K562 (cell line): ENCODE data around the gene ESAM. TPM values are rescaled to one million over a fixed set of nuclear protein-coding genes. Genes with fewer than 3 reads are reported as not detected.

ENCODE experiments used
- ATAC-seq: fragments of 200-7000 bp; cut with Tn5 transposase; 3 replicates; pipeline ENCODE4 v1.9.1; 2020; ENCODE audit warnings: moderate library complexity
- BruUV-seq: library from RNA; stranded (reverse); fragments of 400-500 nt; replicated peaks from 2 replicates; lab custom pipeline; 2021; lab: Mats Ljungman, UMichigan
- CTCF ChIA-PET: fragments of 300-600 bp; formaldehyde crosslinking; extraction: SDS; loops from one replicate; lab custom pipeline; 2021; ENCODE audit warnings: low intra/inter-chr PET ratio; lab: Yijun Ruan, JAX
- POLR2A ChIA-PET: fragments of 300-600, 350-650 bp; sonication (Branson Sonifier 250); formaldehyde crosslinking; extraction: SDS; loops from one replicate; lab custom pipeline; 2021; ENCODE audit warnings: antibody characterized with exemption, inconsistent platforms; lab: Yijun Ruan, JAX
- DNase-seq, 4 experiments: peaks; one replicate each; pipeline versions ENCODE4 v3.0.0 to v3.0.0-alpha.2; 2011 to 2018; ENCODE audit warnings: low spot score in 3 of 4, mixed read lengths in 3 of 4; ENCODE audit errors: extremely low read depth in 1 of 4
- FAIRE-seq: peaks from 2 replicates; lab custom pipeline; 2011; peaks lifted over from hg19 to GRCh38; lab: Jason Lieb, UNC
- H2AFZ ChIP-seq: 2 replicates; pipeline ENCODE4 v1.6.0; 2011; ENCODE audit warnings: low read depth, low read length, control low read depth, inconsistent platforms
- H3K27ac ChIP-seq: fragments of 200-600 bp; 3 replicates; pipeline ENCODE4 v1.8.0; 2011; ENCODE audit warnings: low read depth, mild to moderate bottlenecking, control low read depth, inconsistent platforms, low read length, moderate library complexity, mixed read lengths; ENCODE audit errors: extremely low read depth
- H3K27me3 ChIP-seq, 2 experiments: fragments of 300-600 bp in 1 of 2; 2 replicates in 1 of 2; 3 replicates in 1 of 2; pipeline versions ENCODE4 v1.6.0 to v1.8.0; 2011; ENCODE audit warnings: inconsistent platforms in 2 of 2, low read length in 2 of 2, mild to moderate bottlenecking in 1 of 2, mixed read lengths in 1 of 2, moderate library complexity in 1 of 2; ENCODE audit not compliant: control insufficient read depth in 2 of 2, insufficient read depth in 2 of 2
- H3K36me3 ChIP-seq: fragments of 300-600 bp; 3 replicates; pipeline ENCODE4 v1.8.0; 2011; ENCODE audit warnings: mild to moderate bottlenecking, low read length, inconsistent platforms; ENCODE audit not compliant: control insufficient read depth, insufficient read depth
- H3K4me1 ChIP-seq, 2 experiments: fragments of 200-600 bp in 1 of 2; replicated peaks in 1 of 2; 2 replicates in 1 of 2; 3 replicates in 1 of 2; pipeline versions ENCODE4 v1.5.1 to v1.8.0; 2011; ENCODE audit warnings: inconsistent platforms in 2 of 2, low read length in 2 of 2, mild to moderate bottlenecking in 1 of 2, mixed read lengths in 1 of 2, moderate library complexity in 1 of 2; ENCODE audit not compliant: control insufficient read depth in 2 of 2, insufficient read depth in 2 of 2
- H3K4me2 ChIP-seq: 2 replicates; pipeline ENCODE4 v1.6.1; 2011; ENCODE audit warnings: low read length, control low read depth, inconsistent platforms, mixed read lengths; ENCODE audit not compliant: insufficient read depth
- H3K4me3 ChIP-seq: fragments of 200-600 bp; sonication (generic), shearing (Covaris generic); 2 replicates; pipeline ENCODE4 v1.5.1; 2016; ENCODE audit warnings: control low read depth, inconsistent platforms
- H3K79me2 ChIP-seq: fragments of 200-600 bp; 3 replicates; pipeline ENCODE4 v1.8.0; 2011; ENCODE audit warnings: low read length, inconsistent platforms; ENCODE audit not compliant: control insufficient read depth, insufficient read depth
- H3K9ac ChIP-seq, 2 experiments: 2 replicates each; pipeline versions ENCODE4 v1.6.0 to v1.6.1; 2011; ENCODE audit warnings: low read depth in 2 of 2, low read length in 2 of 2, control low read depth in 1 of 2, inconsistent platforms in 1 of 2, mild to moderate bottlenecking in 1 of 2, mixed read lengths in 1 of 2; ENCODE audit not compliant: insufficient read depth in 1 of 2
- H3K9me1 ChIP-seq: one replicate; pipeline ENCODE4 v1.6.0; 2011; ENCODE audit warnings: inconsistent platforms, mild to moderate bottlenecking, low read length, moderate library complexity; ENCODE audit not compliant: control insufficient read depth, insufficient read depth
- H3K9me3 ChIP-seq: replicated peaks from 2 replicates; pipeline ENCODE4 v1.5.1; 2011; ENCODE audit warnings: low read depth, low read length, inconsistent platforms; ENCODE audit not compliant: control insufficient read depth, insufficient read depth
- H4K20me1 ChIP-seq: replicated peaks from 2 replicates; pipeline ENCODE4 v1.6.1; 2011; ENCODE audit warnings: low read length, inconsistent platforms, mixed read lengths; ENCODE audit not compliant: control insufficient read depth, insufficient read depth
- CXXC5 ChIP-seq: fragments of 250-450 bp; sonication (Bioruptor Pico); IDR thresholded peaks from 2 replicates; pipeline ENCODE4 v1.8.0; 2022; ENCODE audit warnings: inconsistent platforms, mild to moderate bottlenecking, moderate library complexity
- DPF2 ChIP-seq: fragments of 450-650 bp; IDR thresholded peaks from 2 replicates; pipeline ENCODE4 v1.6.1; 2016
- GATAD2B ChIP-seq: fragments of 450-650 bp; IDR thresholded peaks from 2 replicates; pipeline ENCODE4 v1.6.1; 2017; ENCODE audit warnings: mild to moderate bottlenecking, borderline replicate concordance
- GTF2A2 ChIP-seq: IDR thresholded peaks from 2 replicates; pipeline ENCODE4 v1.6.1; 2016; ENCODE audit warnings: mild to moderate bottlenecking, missing genetic modification characterization, missing compliant biosample characterization
- HINFP ChIP-seq: fragments of 450-650 bp; conservative IDR thresholded peaks from 2 replicates; pipeline ENCODE4 v1.6.1; 2016; ENCODE audit warnings: missing genetic modification characterization, low read depth, mild to moderate bottlenecking, control low read depth, missing compliant biosample characterization
- HMGN3 ChIP-seq: IDR thresholded peaks from 2 replicates; pipeline ENCODE4 v1.6.1; 2011; ENCODE audit warnings: borderline replicate concordance, low read depth, mild to moderate bottlenecking, mixed read lengths, low read length; ENCODE audit not compliant: insufficient read length; ENCODE audit errors: extremely low read depth
- HNRNPLL ChIP-seq: fragments of 200-400 bp; formaldehyde crosslinking; IDR thresholded peaks from 2 replicates; pipeline ENCODE4 v1.6.1; 2017; ENCODE audit warnings: low read length, low read depth, mild to moderate bottlenecking; ENCODE audit not compliant: poor library complexity, severe bottlenecking
- KLF10 ChIP-seq: fragments of 250-450 bp; sonication (Bioruptor Pico); IDR thresholded peaks from 2 replicates; pipeline ENCODE4 v1.6.1; 2021; ENCODE audit warnings: matching md5 sums
- MCM7 ChIP-seq, 2 experiments: fragments of 450-650 bp; IDR thresholded peaks; 2 replicates each; pipeline ENCODE4 v1.6.1; 2016 to 2018
- MEF2D ChIP-seq: conservative IDR thresholded peaks from 2 replicates; pipeline ENCODE4 v1.6.1; 2016; ENCODE audit warnings: low read depth, missing genetic modification characterization, missing compliant biosample characterization
- NFE2 ChIP-seq: IDR thresholded peaks from 2 replicates; pipeline ENCODE4 v1.6.1; 2014; ENCODE audit warnings: antibody characterized with exemption, low read depth
- NFRKB ChIP-seq: fragments of 450-650 bp; IDR thresholded peaks from 2 replicates; pipeline ENCODE4 v1.6.1; 2016; ENCODE audit warnings: low read depth
- NRF1 ChIP-seq, 2 experiments: fragments of 450-650 bp; IDR thresholded peaks in 1 of 2; conservative IDR thresholded peaks in 1 of 2; 2 replicates each; pipeline ENCODE4 v1.6.1; 2014; ENCODE audit warnings: mild to moderate bottlenecking in 2 of 2
- POLR2A ChIP-seq: fragments of 450-650 bp; conservative IDR thresholded peaks from 2 replicates; pipeline ENCODE4 v1.6.1; 2016
- POLR2G ChIP-seq: fragments of 200-400 bp; formaldehyde crosslinking; IDR thresholded peaks from 2 replicates; pipeline ENCODE4 v1.6.1; 2017; ENCODE audit warnings: low read depth, mild to moderate bottlenecking, antibody characterized with exemption, low read length, moderate library complexity
- RAD51 ChIP-seq: fragments of 450-650 bp; IDR thresholded peaks from 2 replicates; pipeline ENCODE4 v1.7.1; 2016; ENCODE audit warnings: low read depth, mild to moderate bottlenecking, borderline replicate concordance
- RB1 ChIP-seq: fragments of 450-650 bp; IDR thresholded peaks from 2 replicates; pipeline ENCODE4 v1.6.1; 2017; ENCODE audit warnings: low read depth, mild to moderate bottlenecking
- TAF1 ChIP-seq: IDR thresholded peaks from 2 replicates; pipeline ENCODE4 v1.6.1; 2011; ENCODE audit warnings: mild to moderate bottlenecking, low read length, moderate library complexity; ENCODE audit not compliant: insufficient read depth, control insufficient read depth, severe bottlenecking; ENCODE audit errors: extremely low read depth
- TCF3 ChIP-seq: sonication (generic); formaldehyde crosslinking; IDR thresholded peaks from 2 replicates; pipeline ENCODE4 v1.4.0; 2020; ENCODE audit warnings: mild to moderate bottlenecking, missing genetic modification reagents
- TOE1 ChIP-seq, 2 experiments: fragments of 450-650 bp in 1 of 2; sonication (generic) in 1 of 2; formaldehyde crosslinking in 1 of 2; IDR thresholded peaks; 2 replicates each; pipeline versions ENCODE4 v1.7.1 to v1.8.0; 2016 to 2022; ENCODE audit warnings: borderline replicate concordance in 2 of 2, mild to moderate bottlenecking in 2 of 2, antibody characterized with exemption in 1 of 2, inconsistent platforms in 1 of 2, low read depth in 1 of 2, missing genetic modification reagents in 1 of 2, moderate library complexity in 1 of 2
- ZBTB7A ChIP-seq: IDR thresholded peaks from 2 replicates; pipeline ENCODE4 v1.6.1; 2011; ENCODE audit warnings: low read depth, mild to moderate bottlenecking, low read length, moderate library complexity, borderline replicate concordance; ENCODE audit not compliant: control insufficient read depth
- ZNF217 ChIP-seq: sonication (generic); formaldehyde crosslinking; IDR thresholded peaks from 2 replicates; pipeline ENCODE4 v1.8.0; 2022; ENCODE audit warnings: mild to moderate bottlenecking, missing genetic modification reagents
- ZNF561 ChIP-seq: fragments of 450-650 bp; formaldehyde crosslinking; conservative IDR thresholded peaks from 2 replicates; pipeline ENCODE4 v1.4.0; 2020; ENCODE audit warnings: mild to moderate bottlenecking, moderate library complexity
- WGBS: fragments of 100-300 bp; shearing (Covaris generic); methylation state at CpG from one replicate; pipeline ENCODE4 v1.1.6; 2016; ENCODE audit warnings: low coverage, mixed read lengths; ENCODE audit not compliant: insufficient coverage; ENCODE audit errors: missing lambda C conversion rate; 5-methylcytosine and 5-hydroxymethylcytosine counted together
- in situ Hi-C: fragments of 300-500 bp; cut with MboI; formaldehyde crosslinking; loops from 4 replicates; pipeline ENCODE4 v1.15.0; 2018; ENCODE audit warnings: inconsistent platforms, mixed read lengths
- intact Hi-C: fragments of 100-400 bp; cut with micrococcal nuclease; formaldehyde crosslinking; loops from 2 replicates; pipeline ENCODE4 v1.14.2; 2022
- polyA plus RNA-seq, 8 experiments: library from polyadenylated mRNA; depleted of rRNA in 4 of 8; stranded (reverse) in 5 of 8; unstranded in 3 of 8; fragments of >200 nt; fragmentation: Nextera tagmentation in 2 of 8; fragmentation: Illumina TruSeq in 1 of 8; extraction: Ambion mirVana in 2 of 8; extraction: Trizol in 1 of 8; gene quantifications; 2 replicates each; pipeline versions ENCODE4 v1.2.1 to v1.2.3, GENCODE V29; 2011 to 2014; ENCODE audit warnings: inconsistent platforms in 1 of 8, missing spikeins in 1 of 8
- total RNA-seq, 7 experiments: library from RNA; depleted of rRNA in 6 of 7; stranded (reverse); fragments of >200 nt in 6 of 7; fragmentation: Illumina TruSeq in 2 of 7; extraction: Trizol in 2 of 7; gene quantifications; 2 replicates each; pipeline versions ENCODE4 v1.2.1 to v1.2.3, GENCODE V29; 2011 to 2021; ENCODE audit warnings: low replicate concordance in 1 of 7

Gene ESAM
- total and polyA plus RNA-seq, 9 of the 15 experiments (the other 6 are each of a cell fraction or from before 2014, with no cell fraction given), result 0.06 to 1.5 (median 0.22) TPM

- TF ChIP-seq MCM7 (IDR thresholded peaks at IDR 0.05), result no peak
- TF ChIP-seq TCF3 (CRISPR knock-in tag), result no peak
- TF ChIP-seq ZBTB7A, result peak; percentile 86
- TF ChIP-seq CXXC5 (CRISPR knock-in tag), result peak; percentile 17; the same call in 1 of the 2 replicates
- peak; percentile 37 for TF ChIP-seq HNRNPLL
- peak; percentile 64 for TF ChIP-seq POLR2G
- TF ChIP-seq ZNF561, result no peak
- TF ChIP-seq MEF2D, result no peak
- TF ChIP-seq TAF1, result no peak
- TF ChIP-seq NRF1 (conservative IDR thresholded peaks at IDR 0.05 in 1 of 2, IDR thresholded peaks at IDR 0.05 in 1 of 2), result peak; percentile 85 to 87
- TF ChIP-seq RB1, result 0 out of 2 replicates have a peak, but pooled peaks have one; percentile 31
- TF ChIP-seq NFRKB, result no peak
These were observed at the start of gene ESAM (continued) for GRCh38 chr11:124762105-124762623.

DNA sequence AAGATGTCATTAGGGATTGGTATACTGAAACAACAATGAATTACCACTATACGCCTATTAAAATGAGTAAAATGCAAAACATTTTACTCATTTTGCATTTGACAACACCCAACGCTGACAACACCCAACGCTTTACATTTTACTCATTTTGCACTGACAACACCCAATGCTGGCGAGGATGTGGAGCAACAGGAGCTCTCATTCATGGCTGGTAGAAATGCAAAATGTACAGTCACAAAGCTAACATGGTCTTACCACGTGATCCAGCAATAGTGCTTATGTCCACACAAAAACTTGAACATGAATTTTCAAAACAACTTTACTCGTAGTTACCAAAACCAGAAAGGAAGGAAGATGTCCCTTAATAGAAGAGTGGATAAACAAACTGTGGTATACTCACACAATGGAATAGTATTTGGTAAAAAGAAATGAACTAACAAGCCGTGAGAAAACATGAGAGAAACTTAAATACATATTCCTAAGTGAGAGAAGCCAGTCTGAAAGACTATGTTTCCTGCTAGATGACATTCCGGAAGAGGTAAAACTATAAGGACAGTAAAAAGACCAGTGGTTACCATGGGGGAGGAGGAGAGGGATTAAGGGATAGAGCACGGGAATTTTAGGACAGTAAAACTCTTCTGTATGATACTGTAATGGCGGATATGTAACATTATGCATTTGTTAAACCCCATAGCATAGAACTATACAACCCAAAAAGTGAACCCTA, 49.5 kb upstream of the ESAM start:
- POLR2A ChIA-PET, result no interaction called here
- H3K79me2 ChIP-seq, result no peaks in the 10 kb centered on the region
- no TSS peak for BruUV-seq
- no peaks in the 10 kb centered on the region for H3K9me1 ChIP-seq
- FAIRE-seq (no peak), DNase-seq (no peak), ATAC-seq (no peak)
- no peak overlapping the region for H3K4me3 ChIP-seq
- H3K4me2 ChIP-seq, result no peak overlapping the region
- in situ Hi-C loops, result no loop called here
- no peaks in the 10 kb centered on the region for H3K36me3 ChIP-seq
- H3K4me1 ChIP-seq, result peaks cover 0 to 2% of the 10 kb centered on the region in 2 experiments; a peak in 3 of 5 replicates
- no peak overlapping the region for H3K27ac ChIP-seq
- no peak overlapping the region for H3K9ac ChIP-seq
- no peaks in the 10 kb centered on the region for H4K20me1 ChIP-seq
- 11% methylated on average over 10 of the region's 10 CpGs for WGBS
- H3K9me3 ChIP-seq, result no peaks in the 10 kb centered on the region
- H3K27me3 ChIP-seq, result peaks cover 3 to 5% of the 10 kb centered on the region in 2 experiments
- CTCF ChIA-PET, result no interaction called here
- intact Hi-C loops, result no loop called here
- H2AFZ ChIP-seq, result peak overlapping the region; percentile 37
- TF ChIP-seq ZNF217 (no peak), POLR2A (no peak), DPF2 (no peak), NFE2 (no peak), KLF10 (CRISPR knock-in tag) (no peak), HMGN3 (no peak), RAD51 (peak; percentile 73), GTF2A2 (tag) (no peak), GATAD2B (no peak), HINFP (tag) (no peak), TOE1 (IDR thresholded peaks at IDR 0.05; ENCODE audit: borderline replicate concordance) (0 out of 2 replicates have a peak, but pooled peaks have one; percentile 54), TOE1 (CRISPR knock-in tag; IDR thresholded peaks at IDR 0.05; ENCODE audit: borderline replicate concordance, low read depth) (no peak)
